Stimulated activated CD4-positive, alpha-beta T cell treated with anti-CD3 and anti-CD28 coated beads, TNF-alpha, amount 100 ng/mL, for 1 hour (primary cell): Measurements from ENCODE around the gene TIGD3.
"Not testable (repeated sequence)": the region's sequence is repeated elsewhere in the genome, so short reads cannot be mapped to it uniquely, and the experiment has no call there.

ENCODE experiments used
- DNase-seq, 3 donors: peaks; one replicate each; pipeline ENCODE4 v3.0.0-alpha.2; 2020; ENCODE audit warnings: low read depth in 3 of 3, low spot score in 1 of 3

TIGD3 gene

GRCh38 chr11:65325435-65325834, 29.1 kb upstream of the TIGD3 start:
- DNase-seq = no peak

GRCh38 chr11:65327021-65327420, 27.5 kb upstream of the TIGD3 start:
- DNase-seq = no peak

GRCh38 chr11:65329478-65329877, 25.1 kb upstream of the TIGD3 start:
- DNase-seq = no peak

GRCh38 chr11:65329944-65330403, 24.6 kb upstream of the TIGD3 start:
- DNase-seq = peak; percentile 52 to 68 (median 60)

- DNase-seq = no peak
Measured at GRCh38 chr11:65330544-65330943, 24.0 kb upstream of the TIGD3 start.

- DNase-seq = not testable (repeated sequence)
Measured at GRCh38 chr11:65332591-65332990, 22.0 kb upstream of the TIGD3 start.

GRCh38 chr11:65334696-65335295, 19.8 kb upstream of the TIGD3 start:
- no peak for DNase-seq

- DNase-seq = no peak
Measured at GRCh38 chr11:65338676-65339075, 15.9 kb upstream of the TIGD3 start.

- no peak for DNase-seq
Measured at GRCh38 chr11:65340226-65340625, 14.3 kb upstream of the TIGD3 start.

GRCh38 chr11:65341856-65342255, 12.7 kb upstream of the TIGD3 start:
- DNase-seq = no peak

GRCh38 chr11:65351511-65351910, 3.0 kb upstream of the TIGD3 start:
- no peak for DNase-seq

GRCh38 chr11:65352783-65353182, 1.8 kb upstream of the TIGD3 start:
- DNase-seq = no peak

- DNase-seq = no peak
Measured at GRCh38 chr11:65353376-65353775, 1.2 kb upstream of the TIGD3 start.

- DNase-seq = no peak
Measured at GRCh38 chr11:65353900-65354264, 669 bp upstream of the TIGD3 start.

- peak in 2 of 3 donors; percentile 23 to 35 for DNase-seq
Measured at GRCh38 chr11:65355013-65355775, 643 bp downstream of the TIGD3 start.

GRCh38 chr11:65355776-65356393, 1.3 kb downstream of the TIGD3 start:
- DNase-seq = no peak

GRCh38 chr11:65356394-65356972, 1.9 kb downstream of the TIGD3 start:
- DNase-seq = no peak

- DNase-seq = no peak
Measured at GRCh38 chr11:65357856-65358356, 3.4 kb downstream of the TIGD3 start.

GRCh38 chr11:65362320-65362931, 7.9 kb downstream of the TIGD3 start:
- no peak for DNase-seq

- DNase-seq = no peak
Measured at GRCh38 chr11:65362966-65363365, 8.4 kb downstream of the TIGD3 start.

- DNase-seq = no peak
Measured at GRCh38 chr11:65363770-65364169, 9.2 kb downstream of the TIGD3 start.
